NT2/D1 (cell line): ENCODE data around the gene VAV3.
A peak's percentile ranks its signal among the peaks of the same experiment; 100 is the strongest.

Experiments used
- DNase-seq: peaks from one replicate; pipeline ENCODE4 v3.0.0-alpha.2; 2011; ENCODE audit warnings: low read depth, low spot score
- H3K27me3 ChIP-seq: 2 replicates; pipeline ENCODE4 v1.6.0; 2011; ENCODE audit warnings: mild to moderate bottlenecking; ENCODE audit not compliant: insufficient read length, insufficient read depth
- H3K36me3 ChIP-seq: 2 replicates; pipeline ENCODE4 v1.6.1; 2011; ENCODE audit warnings: mild to moderate bottlenecking, low read length, mixed read lengths; ENCODE audit not compliant: insufficient read depth, insufficient read length
- H3K4me1 ChIP-seq: 2 replicates; pipeline ENCODE4 v1.5.1; 2011; ENCODE audit not compliant: insufficient read depth, insufficient read length
- H3K4me3 ChIP-seq: 2 replicates; pipeline ENCODE4 v1.5.1; 2011; ENCODE audit warnings: low read depth; ENCODE audit not compliant: insufficient read length
- H3K9ac ChIP-seq: 2 replicates; pipeline ENCODE4 v1.6.0; 2011; ENCODE audit warnings: low read depth; ENCODE audit not compliant: insufficient read length
- H3K9me3 ChIP-seq: 2 replicates; pipeline ENCODE4 v1.5.1; 2011; ENCODE audit warnings: mild to moderate bottlenecking, low read length; ENCODE audit not compliant: insufficient read depth
- SUZ12 ChIP-seq: IDR thresholded peaks from 2 replicates; pipeline ENCODE4 v1.6.1; 2011; ENCODE audit not compliant: insufficient read length, insufficient read depth; ENCODE audit errors: extremely low read depth
- YY1 ChIP-seq: IDR thresholded peaks from 2 replicates; pipeline ENCODE4 v1.6.1; 2011; ENCODE audit not compliant: insufficient read length, insufficient read depth
- ZNF274 ChIP-seq: IDR thresholded peaks from 2 replicates; pipeline ENCODE4 v1.6.1; 2011; ENCODE audit warnings: mild to moderate bottlenecking, low read depth, low read length

Gene VAV3

GRCh38 chr1:107870696-107871095 is 94.3 kb downstream of the VAV3 start:
- peaks cover 3% of the 10 kb centered on the region for H3K4me1 ChIP-seq
- TF ChIP-seq ZNF274 (no peak), YY1 (no peak), SUZ12 (no peak)
- H3K27me3 ChIP-seq: peaks cover 12% of the 10 kb centered on the region
- H3K36me3 ChIP-seq: no peaks in the 10 kb centered on the region
- DNase-seq: no peak
- no peak overlapping the region for H3K4me3 ChIP-seq
- no peak overlapping the region for H3K9ac ChIP-seq
- H3K9me3 ChIP-seq: peaks cover 5% of the 10 kb centered on the region; the same call in 1 of the 2 replicates

DNA sequence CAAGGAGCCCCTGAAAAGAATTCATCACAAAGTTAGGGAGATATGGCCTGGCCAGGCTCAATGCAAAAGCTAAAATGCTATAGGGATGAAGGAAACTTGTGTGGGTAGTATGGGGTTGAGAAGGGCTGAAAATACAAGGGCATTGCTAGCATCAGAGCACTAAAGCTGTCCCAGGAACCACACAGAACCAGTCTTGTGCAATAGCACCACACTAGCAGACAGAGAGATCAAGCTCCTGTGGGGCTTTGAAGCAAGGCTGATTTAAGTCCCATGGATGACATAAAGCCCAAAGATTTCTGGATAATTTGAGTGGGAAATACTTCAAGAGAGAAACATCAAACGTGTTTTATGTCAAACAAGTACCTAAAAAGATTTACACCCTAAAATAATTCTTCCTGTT is 97.1 kb downstream of the VAV3 start:
- no peak overlapping the region for H3K9ac ChIP-seq
- no peak overlapping the region for H3K4me3 ChIP-seq
- no peaks in the 10 kb centered on the region for H3K36me3 ChIP-seq

GRCh38 chr1:107867422-107867821 is 97.6 kb downstream of the VAV3 start:
- H3K27me3 ChIP-seq: peaks cover 25% of the 10 kb centered on the region
- TF ChIP-seq YY1 (no peak), ZNF274 (no peak), SUZ12 (no peak)
- H3K4me3 ChIP-seq: no peak overlapping the region
- H3K9me3 ChIP-seq: peaks cover 5% of the 10 kb centered on the region; the same call in 1 of the 2 replicates
- no peak overlapping the region for H3K9ac ChIP-seq
- peak; percentile 91 for DNase-seq
- peaks cover 3% of the 10 kb centered on the region for H3K4me1 ChIP-seq
- no peaks in the 10 kb centered on the region for H3K36me3 ChIP-seq

More for the DNA sequence above, 97.1 kb downstream of the VAV3 start:
- Histone ChIP-seq H3K9me3 (peaks cover 5% of the 10 kb centered on the region; the same call in 1 of the 2 replicates), H3K27me3 (peaks cover 25% of the 10 kb centered on the region), H3K4me1 (peaks cover 3% of the 10 kb centered on the region)
- TF ChIP-seq ZNF274: no peak
- TF ChIP-seq SUZ12: no peak
- no peak for TF ChIP-seq YY1
- no peak for DNase-seq

DNA sequence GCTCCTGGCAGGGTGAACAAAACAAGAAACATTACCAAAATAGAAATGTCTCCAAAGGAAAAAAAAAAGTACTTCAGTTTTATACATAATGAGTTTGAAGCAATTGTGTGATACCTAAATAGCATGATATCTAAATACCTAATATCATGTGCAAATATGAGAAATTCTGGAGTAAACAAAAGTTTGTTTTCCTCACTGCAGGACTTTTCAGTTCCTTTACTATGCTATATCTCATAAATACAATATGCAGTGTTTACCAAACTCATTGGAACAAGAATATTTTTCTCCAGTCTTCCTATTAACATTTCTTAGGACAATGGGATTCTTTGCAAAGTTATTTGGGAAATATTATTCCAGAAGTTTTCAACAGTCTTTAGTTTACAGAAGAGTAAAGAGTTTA is 98.1 kb downstream of the VAV3 start:
- no peak overlapping the region for H3K9ac ChIP-seq
- H3K36me3 ChIP-seq: no peaks in the 10 kb centered on the region
- H3K9me3 ChIP-seq: peaks cover 11% of the 10 kb centered on the region; the same call in 1 of the 2 replicates
- no peak overlapping the region for H3K4me3 ChIP-seq
- TF ChIP-seq SUZ12 (no peak), YY1 (no peak), ZNF274 (no peak)
- peaks cover 3% of the 10 kb centered on the region for H3K4me1 ChIP-seq
- DNase-seq: no peak
- peaks cover 25% of the 10 kb centered on the region for H3K27me3 ChIP-seq

- peaks cover 8% of the 10 kb centered on the region; the same call in 1 of the 2 replicates for H3K9me3 ChIP-seq
- H3K4me1 ChIP-seq: peaks cover 3% of the 10 kb centered on the region
- no peaks in the 10 kb centered on the region for H3K36me3 ChIP-seq
- TF ChIP-seq ZNF274: no peak
- H3K4me3 ChIP-seq: no peak overlapping the region
- no peak overlapping the region for H3K9ac ChIP-seq
- peaks cover 25% of the 10 kb centered on the region for H3K27me3 ChIP-seq
- no peak for DNase-seq
Measured at GRCh38 chr1:107865627-107866026, 99.4 kb downstream of the VAV3 start.

DNA sequence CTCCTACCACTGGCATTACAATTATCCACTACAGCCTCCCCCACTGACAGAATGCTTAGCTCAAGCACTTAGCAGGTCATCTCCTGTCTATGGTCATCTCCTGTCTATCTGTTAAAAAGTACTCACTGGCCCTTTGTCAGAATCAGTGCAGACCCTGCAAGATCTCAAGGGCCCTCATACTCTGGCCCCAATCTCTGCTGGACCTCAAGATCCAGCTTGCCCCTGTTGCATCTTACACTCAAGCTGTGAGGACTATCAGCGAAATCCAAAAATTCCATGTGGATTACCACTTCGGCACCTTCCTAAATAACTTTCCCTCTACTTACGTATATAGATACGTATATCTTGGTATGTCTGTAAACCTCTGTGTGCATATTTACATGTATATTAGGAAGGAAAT is 101.6 kb downstream of the VAV3 start:
- Histone ChIP-seq H3K36me3 (no peaks in the 10 kb centered on the region), H3K4me1 (peaks cover 2% of the 10 kb centered on the region)
- TF ChIP-seq ZNF274 (no peak), YY1 (no peak), SUZ12 (no peak)

DNA sequence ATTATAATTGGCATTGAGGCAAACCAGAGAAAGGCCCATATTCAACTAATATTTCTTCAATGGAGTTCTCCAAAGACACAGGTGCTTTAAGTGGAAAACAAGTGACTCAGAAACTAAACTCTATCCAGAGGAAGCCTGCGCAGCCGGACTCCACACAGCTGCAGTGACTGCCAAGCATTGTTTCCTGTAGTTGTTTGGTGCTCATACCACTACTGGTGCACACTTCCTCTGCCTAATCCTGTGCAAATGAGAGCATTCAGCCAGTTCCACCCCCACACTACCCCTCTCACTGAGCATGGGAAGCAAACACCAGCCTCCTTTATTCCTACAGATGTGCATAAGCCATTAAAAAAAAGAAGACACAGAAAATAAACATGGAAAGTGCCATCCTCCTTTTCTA is 102.9 kb downstream of the VAV3 start:
- H3K4me3 ChIP-seq: no peak overlapping the region
- peaks cover 6% of the 10 kb centered on the region; the same call in 1 of the 2 replicates for H3K9me3 ChIP-seq
- H3K9ac ChIP-seq: no peak overlapping the region
- no peaks in the 10 kb centered on the region for H3K36me3 ChIP-seq
- peaks cover 21% of the 10 kb centered on the region for H3K27me3 ChIP-seq
- TF ChIP-seq YY1 (no peak), ZNF274 (no peak), SUZ12 (no peak)
- no peaks in the 10 kb centered on the region for H3K4me1 ChIP-seq
- DNase-seq: no peak

More for the DNA sequence above, 101.6 kb downstream of the VAV3 start:
- DNase-seq: no peak
- no peak overlapping the region for H3K9ac ChIP-seq
- no peak overlapping the region for H3K4me3 ChIP-seq
- peaks cover 21% of the 10 kb centered on the region for H3K27me3 ChIP-seq
- peaks cover 6% of the 10 kb centered on the region; the same call in 1 of the 2 replicates for H3K9me3 ChIP-seq
